ENCODE measurements around the gene CCNG2. TPM values are rescaled to one million over a fixed set of nuclear protein-coding genes. Genes with fewer than 3 reads are reported as not detected.

Gene CCNG2
- total and polyA plus RNA-seq, 4 donors, result 1.2 to 10.8 (median 4.1) TPM

- TF ChIP-seq HNF4A (conservative IDR thresholded peaks at IDR 0.05) (no peak), NR2F2 (IDR thresholded peaks at IDR 0.05) (no peak)
These were observed 46.6 kb downstream of the CCNG2 start (continued) for GRCh38 chr4:77203380-77204197.

GRCh38 chr4:77204621-77205020, 47.6 kb downstream of the CCNG2 start:
- Histone ChIP-seq H3K27me3 (ENCODE audit: control insufficient read depth in 4 of 4, insufficient read depth in 4 of 4, low read length in 3 of 4) (peaks cover 0 to 3% (median 0%) of the 10 kb centered on the region in 4 donors), H3K27ac (ENCODE audit: low read depth in 1 of 2, low read length in 2 of 2) (no peak overlapping the region), H3K36me3 (ENCODE audit: control insufficient read depth in 4 of 4, insufficient read depth in 3 of 4, low read depth in 1 of 4, low read length in 3 of 4) (no peaks in the 10 kb centered on the region), H3K9ac (ENCODE audit: low read depth in 1 of 2, low read length in 2 of 2) (no peak overlapping the region), H3K9me3 (ENCODE audit: control insufficient read depth in 4 of 4, low read length in 3 of 4) (no peaks in the 10 kb centered on the region), H3K4me3 (ENCODE audit: low read depth in 1 of 3, low read length in 3 of 3) (no peak overlapping the region), H3K4me1 (ENCODE audit: control insufficient read depth in 4 of 4, insufficient read depth in 4 of 4, low read length in 3 of 4) (no peaks in the 10 kb centered on the region)
- TF ChIP-seq SP1 (IDR thresholded peaks at IDR 0.05) (no peak), YY1 (IDR thresholded peaks at IDR 0.05) (no peak), TAF1 (conservative IDR thresholded peaks at IDR 0.05) (no peak)
- no peak for DNase-seq (ENCODE audit: low spot score)

GRCh38 chr4:77209012-77209411, 52.0 kb downstream of the CCNG2 start:
- Histone ChIP-seq H3K9me3 (ENCODE audit: control insufficient read depth in 4 of 4, low read length in 3 of 4) (no peaks in the 10 kb centered on the region), H3K9ac (ENCODE audit: low read depth in 1 of 2, low read length in 2 of 2) (no peak overlapping the region), H3K27ac (ENCODE audit: low read depth in 1 of 2, low read length in 2 of 2) (no peak overlapping the region), H3K36me3 (ENCODE audit: control insufficient read depth in 4 of 4, insufficient read depth in 3 of 4, low read depth in 1 of 4, low read length in 3 of 4) (no peaks in the 10 kb centered on the region), H3K27me3 (ENCODE audit: control insufficient read depth in 4 of 4, insufficient read depth in 4 of 4, low read length in 3 of 4) (no peaks in the 10 kb centered on the region), H3K4me1 (ENCODE audit: control insufficient read depth in 4 of 4, insufficient read depth in 4 of 4, low read length in 3 of 4) (no peaks in the 10 kb centered on the region), H3K4me3 (ENCODE audit: low read depth in 1 of 3, low read length in 3 of 3) (no peak overlapping the region)
- TF ChIP-seq TAF1 (conservative IDR thresholded peaks at IDR 0.05) (no peak), NR2F2 (IDR thresholded peaks at IDR 0.05) (no peak)
- 96% methylated on average over 1 of the region's 1 CpG for WGBS
- no peak for DNase-seq (ENCODE audit: low spot score)

- Histone ChIP-seq H3K27ac (ENCODE audit: low read depth in 1 of 2, low read length in 2 of 2) (no peak overlapping the region), H3K4me3 (ENCODE audit: low read depth in 1 of 3, low read length in 3 of 3) (no peak overlapping the region), H3K9ac (ENCODE audit: low read depth in 1 of 2, low read length in 2 of 2) (no peak overlapping the region), H3K36me3 (ENCODE audit: control insufficient read depth in 4 of 4, insufficient read depth in 3 of 4, low read depth in 1 of 4, low read length in 3 of 4) (no peaks in the 10 kb centered on the region), H3K4me1 (ENCODE audit: control insufficient read depth in 4 of 4, insufficient read depth in 4 of 4, low read length in 3 of 4) (no peaks in the 10 kb centered on the region), H3K27me3 (ENCODE audit: control insufficient read depth in 4 of 4, insufficient read depth in 4 of 4, low read length in 3 of 4) (no peaks in the 10 kb centered on the region), H3K9me3 (ENCODE audit: control insufficient read depth in 4 of 4, low read length in 3 of 4) (no peaks in the 10 kb centered on the region)
- WGBS, result 52% methylated on average over 5 of the region's 5 CpGs
- TF ChIP-seq GABPA (IDR thresholded peaks at IDR 0.05 in 1 of 2, conservative IDR thresholded peaks at IDR 0.05 in 1 of 2) (no peak), REST (IDR thresholded peaks at IDR 0.05) (no peak), HNF4G (IDR thresholded peaks at IDR 0.05) (no peak), SP1 (IDR thresholded peaks at IDR 0.05) (no peak), FOXA1 (IDR thresholded peaks at IDR 0.05) (no peak), FOXA2 (IDR thresholded peaks at IDR 0.05) (no peak), HNF4A (conservative IDR thresholded peaks at IDR 0.05) (no peak), MAX (IDR thresholded peaks at IDR 0.05) (no peak), YY1 (IDR thresholded peaks at IDR 0.05) (no peak), RAD21 (IDR thresholded peaks at IDR 0.05) (no peak)
- DNase-seq (ENCODE audit: low spot score), result no peak
These were observed 52.9 kb downstream of the CCNG2 start for GRCh38 chr4:77209936-77210335.
